T-helper 1 cell (primary cell): Measurements from ENCODE around the gene CHGA.

Source experiments
- DNase-seq, 5 donors: peaks; one replicate each; pipeline ENCODE4 v3.0.0-alpha.2; 2012 to 2020

The CHGA gene

DNA sequence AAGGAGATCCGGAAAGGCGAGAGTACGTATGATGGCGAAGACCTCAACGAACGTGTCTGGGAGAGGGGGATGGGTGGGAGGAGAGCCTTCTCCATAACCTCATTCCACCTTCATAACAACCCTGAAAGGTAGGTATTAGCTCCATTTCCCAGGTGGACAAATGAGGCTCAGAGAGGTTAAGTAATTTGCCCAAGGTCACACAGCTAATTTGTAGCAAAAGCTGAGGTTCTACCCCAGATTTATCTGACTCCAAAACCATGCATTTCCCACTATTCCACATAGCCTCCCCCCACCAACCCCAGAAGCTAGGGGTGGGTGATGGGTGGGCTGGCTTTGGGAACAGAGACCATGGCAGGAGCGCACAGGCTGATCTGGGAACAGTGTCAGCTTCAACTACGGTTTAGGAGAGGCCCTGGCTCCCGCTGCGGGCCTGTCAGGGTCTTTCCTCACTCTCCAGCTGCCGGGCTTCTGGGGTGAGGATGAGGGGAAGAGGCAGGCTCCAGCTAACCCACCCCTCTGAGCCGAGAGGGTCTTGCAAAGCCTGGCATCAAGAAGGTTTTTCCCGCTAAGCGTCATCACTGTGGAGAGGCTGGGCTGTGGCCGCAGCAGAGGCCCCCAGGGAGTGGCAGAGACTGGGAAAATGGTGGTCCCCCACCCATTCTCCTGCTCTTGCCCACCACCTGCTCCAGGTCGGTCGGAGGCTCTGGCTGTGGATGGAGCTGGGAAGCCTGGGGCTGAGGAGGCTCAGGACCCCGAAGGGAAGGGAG is 8.9 kb downstream of the CHGA start:
- DNase-seq, result no peak

- no peak for DNase-seq
These were observed 9.8 kb downstream of the CHGA start for GRCh38 chr14:92932448-92933395.

- DNase-seq, result no peak
These were observed 10.5 kb downstream of the CHGA start for GRCh38 chr14:92933481-92933880.

DNA sequence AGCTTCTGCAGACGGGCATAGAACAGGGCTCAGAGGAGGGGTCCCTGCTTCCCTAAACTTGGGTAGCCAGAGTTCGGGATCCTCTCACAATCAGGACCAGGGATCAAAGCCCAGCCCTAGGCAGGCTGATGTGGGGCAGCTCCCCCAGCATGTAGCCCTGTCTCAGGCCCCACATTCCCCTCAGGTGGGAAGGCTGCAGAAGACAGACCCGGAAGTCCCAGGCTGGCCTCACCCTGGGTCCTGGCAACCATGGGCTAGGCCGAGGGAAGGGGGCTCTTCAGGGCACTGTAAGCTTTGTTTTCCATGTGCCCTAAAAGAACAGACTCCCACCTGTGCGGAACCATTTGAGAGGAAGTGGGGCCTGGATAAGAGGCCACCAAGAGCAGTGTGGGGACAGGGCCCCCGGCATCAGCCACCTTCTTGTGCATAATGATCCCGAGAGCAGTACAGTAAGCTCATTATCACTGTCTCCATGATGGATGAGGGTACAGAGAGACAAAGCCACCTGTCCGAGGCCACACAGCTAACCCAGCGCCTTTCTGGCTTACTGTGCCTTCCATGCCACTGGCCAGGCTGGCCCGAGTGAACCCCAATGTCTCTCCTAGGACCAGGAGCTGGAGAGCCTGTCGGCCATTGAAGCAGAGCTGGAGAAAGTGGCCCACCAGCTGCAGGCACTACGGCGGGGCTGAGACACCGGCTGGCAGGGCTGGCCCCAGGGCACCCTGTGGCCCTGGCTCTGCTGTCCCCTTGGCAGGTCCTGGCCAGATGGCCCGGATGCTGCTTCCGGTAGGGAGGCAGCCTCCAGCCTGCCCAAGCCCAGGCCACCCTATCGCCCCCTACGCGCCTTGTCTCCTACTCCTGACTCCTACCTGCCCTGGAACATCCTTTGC is 11.5 kb downstream of the CHGA start:
- no peak for DNase-seq

DNA sequence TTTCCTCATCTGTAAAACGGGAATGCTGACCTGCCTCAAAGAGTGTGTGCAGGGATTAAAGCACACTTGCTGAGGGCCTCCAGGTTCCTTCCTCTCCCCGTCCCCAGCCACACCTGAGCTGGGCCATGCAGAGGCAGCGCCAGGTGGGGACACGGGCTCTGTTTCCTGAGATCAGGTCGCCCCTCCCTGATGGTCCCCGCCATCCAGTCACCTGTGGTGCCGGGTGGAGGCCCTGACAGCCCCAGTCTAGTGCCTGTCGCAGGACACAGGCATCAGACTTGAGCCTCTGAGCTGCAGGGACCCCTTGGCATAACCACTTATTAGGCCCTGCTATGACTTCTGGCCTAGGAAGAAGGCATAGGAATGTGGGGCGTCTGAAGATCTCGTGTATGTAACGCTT is 12.5 kb downstream of the CHGA start:
- DNase-seq, result no peak

- DNase-seq, result no peak
These were observed 13.1 kb downstream of the CHGA start for GRCh38 chr14:92936085-92936484.

DNA sequence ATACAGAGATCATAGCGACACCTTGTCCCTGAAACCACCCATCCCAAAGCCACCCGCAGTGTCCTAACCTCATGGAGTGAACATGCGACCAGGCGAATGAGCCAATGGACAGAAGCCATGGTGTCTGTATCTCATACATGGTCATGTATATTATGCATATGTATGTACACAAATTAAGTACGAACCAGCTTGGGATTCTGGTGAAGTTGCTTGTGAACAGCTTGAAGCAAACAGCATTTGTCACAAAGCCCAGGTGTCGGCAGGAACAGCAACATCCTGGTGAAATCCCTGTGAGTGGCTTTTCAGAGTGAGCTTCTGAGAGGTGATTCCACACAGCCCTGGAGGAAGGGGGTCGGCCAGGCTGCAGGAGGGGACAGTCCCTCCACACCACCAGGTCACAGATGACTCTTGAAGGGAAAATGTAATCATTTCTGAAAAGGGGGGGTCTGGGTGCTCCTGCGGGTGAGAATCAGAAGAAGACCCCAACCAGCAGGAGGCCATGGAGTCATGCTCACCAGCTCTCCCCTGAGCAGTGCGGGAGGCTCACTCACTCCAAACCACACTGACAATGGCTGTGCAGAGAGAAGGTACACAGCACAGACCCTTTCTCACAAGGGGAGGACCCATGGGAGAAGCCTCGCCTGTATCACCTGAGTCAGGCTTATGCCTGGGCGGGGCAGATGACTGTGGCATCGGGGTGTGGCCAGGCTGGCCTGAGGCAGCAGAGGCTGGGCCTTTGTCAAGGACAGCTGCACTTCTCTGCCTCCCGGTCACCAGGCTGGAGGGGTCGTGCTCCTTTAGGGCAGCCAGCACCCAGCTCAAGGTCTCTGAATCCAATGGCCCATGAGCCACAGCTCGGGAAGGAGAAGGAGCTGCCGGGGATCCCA is 14.3 kb downstream of the CHGA start:
- no peak for DNase-seq

- no peak for DNase-seq
These were observed 15.4 kb downstream of the CHGA start for GRCh38 chr14:92938235-92938875.

- DNase-seq, result no peak
These were observed 16.1 kb downstream of the CHGA start for GRCh38 chr14:92938890-92939671.

- DNase-seq, result no peak
These were observed 16.7 kb downstream of the CHGA start for GRCh38 chr14:92939699-92940098.

GRCh38 chr14:92940543-92940942 is 17.6 kb downstream of the CHGA start:
- DNase-seq, result no peak

GRCh38 chr14:92941531-92941930 is 18.6 kb downstream of the CHGA start:
- no peak for DNase-seq

GRCh38 chr14:92942136-92942535 is 19.2 kb downstream of the CHGA start:
- DNase-seq, result no peak

DNA sequence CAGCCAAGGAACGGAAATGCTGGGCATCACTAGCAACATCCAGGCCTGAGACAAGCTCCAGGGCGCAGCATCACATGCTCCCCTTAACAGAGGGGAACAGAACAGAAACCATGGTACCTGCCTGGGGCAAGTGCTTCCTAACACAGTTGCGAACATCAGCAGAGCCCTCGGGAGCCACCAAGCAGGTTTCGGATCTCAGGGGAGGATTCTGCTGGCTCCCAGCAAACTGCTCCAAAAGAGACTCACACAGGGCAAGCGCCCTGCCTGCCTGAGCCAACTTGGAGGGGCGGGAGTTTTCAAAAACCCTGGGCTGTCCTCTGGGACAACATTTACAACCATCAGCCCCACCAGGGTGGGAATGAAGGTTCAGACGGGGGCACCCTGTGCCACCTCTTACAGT is 19.6 kb downstream of the CHGA start:
- no peak for DNase-seq

DNA sequence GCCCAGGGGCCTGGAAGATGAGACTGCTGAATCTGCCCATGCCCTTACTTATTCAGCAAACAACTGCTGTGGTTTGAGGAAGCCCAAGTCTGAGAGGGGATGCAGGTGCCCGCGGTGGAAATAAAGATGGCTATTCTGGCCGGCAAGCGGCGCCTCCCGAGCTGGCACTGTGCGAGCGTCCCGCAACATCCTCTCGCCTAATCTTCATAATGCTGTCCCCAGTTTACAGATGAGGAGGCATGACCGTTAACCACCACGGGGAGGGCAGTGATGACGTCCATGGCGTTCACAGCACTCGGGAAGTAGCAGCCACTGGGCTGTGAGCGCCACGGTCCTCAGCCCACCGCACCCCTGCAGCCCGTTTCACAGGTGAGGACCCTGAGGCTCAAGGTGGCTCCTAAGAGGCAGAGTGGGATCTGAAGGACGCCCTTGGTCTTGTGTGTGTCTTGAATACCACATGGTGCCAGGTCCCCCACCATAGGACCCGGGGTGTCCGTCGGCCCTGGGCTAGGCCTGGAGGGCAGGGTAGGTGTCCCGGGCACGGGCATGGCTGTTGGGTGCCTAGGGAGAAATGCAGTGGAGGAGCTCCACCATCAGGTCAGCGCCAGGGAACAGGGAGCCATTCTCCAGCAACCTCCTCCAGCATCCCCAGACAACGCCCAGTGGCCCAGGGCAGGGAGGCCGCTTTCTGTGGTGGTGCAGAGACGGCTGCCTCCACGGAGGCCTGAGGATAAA is 20.2 kb downstream of the CHGA start:
- no peak for DNase-seq

- no peak for DNase-seq
These were observed 21.1 kb downstream of the CHGA start for GRCh38 chr14:92943855-92944570.

GRCh38 chr14:92944976-92945375 is 22.0 kb downstream of the CHGA start:
- DNase-seq, result no peak

GRCh38 chr14:92945544-92945943 is 22.6 kb downstream of the CHGA start:
- no peak for DNase-seq
